Measurements from ENCODE around the gene LHX6. TPM values are rescaled to one million over a fixed set of nuclear protein-coding genes. Genes with fewer than 3 reads are reported as not detected.

LHX6 gene
- total RNA-seq, 1 experiment from 2014 or later: 0.69 TPM

DNA sequence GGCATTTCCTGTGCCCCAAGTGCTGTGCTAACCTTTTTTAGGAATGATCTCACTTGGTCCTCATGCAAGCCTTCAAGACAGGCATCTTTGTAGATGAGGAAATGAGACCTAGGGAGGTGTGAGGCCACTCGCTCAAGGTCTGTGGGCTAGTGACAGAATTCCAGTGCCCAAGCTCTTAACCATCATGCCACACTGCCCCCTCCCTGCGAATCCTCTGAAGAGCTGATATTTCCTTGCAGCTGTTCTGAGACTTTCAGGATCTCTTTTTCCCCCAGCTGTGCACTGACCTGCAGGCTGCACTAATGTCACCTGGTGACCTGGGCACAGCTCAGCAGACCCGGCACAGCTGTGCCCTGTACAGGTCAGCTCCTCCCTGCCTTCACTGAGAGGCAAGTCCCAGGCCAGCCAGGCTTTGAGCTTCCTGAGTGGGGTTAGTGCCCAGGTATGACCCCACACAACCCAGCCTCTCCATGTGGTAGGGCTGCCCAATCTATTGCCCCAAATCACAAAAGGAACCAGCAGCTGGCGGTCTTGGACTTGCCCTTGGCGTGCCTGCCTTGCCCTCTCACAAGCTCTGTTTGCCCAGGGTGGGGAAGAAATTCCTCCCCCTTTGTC, 36.4 kb downstream of the LHX6 start:
- DNase-seq (ENCODE audit: low read depth): no peak

GRCh38 chr9:122191584-122191983, 37.2 kb downstream of the LHX6 start:
- DNase-seq (ENCODE audit: low read depth): no peak

- DNase-seq (ENCODE audit: low read depth): peak; percentile 79
These were observed 38.0 kb downstream of the LHX6 start for GRCh38 chr9:122190597-122191381.

DNA sequence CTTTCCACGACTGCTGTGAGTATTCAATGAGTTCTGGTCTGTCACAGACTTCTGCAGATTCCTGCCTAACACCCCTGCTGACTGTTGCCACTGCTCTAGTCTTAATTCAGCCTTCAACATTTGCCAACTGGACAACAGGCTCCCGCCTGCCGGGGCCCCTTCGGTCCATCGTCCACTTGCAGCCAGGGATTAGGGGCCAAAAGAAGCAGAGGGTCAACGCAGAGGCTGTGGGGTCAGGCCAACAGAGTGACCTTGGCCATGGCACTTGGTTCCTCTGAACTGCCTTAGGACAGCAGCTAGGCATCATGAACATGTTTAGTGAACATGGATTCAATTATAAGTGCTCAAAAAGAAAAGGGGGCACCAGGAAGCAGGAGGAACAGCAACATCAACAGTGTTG, 40.4 kb downstream of the LHX6 start:
- DNase-seq (ENCODE audit: low read depth): no peak

DNA sequence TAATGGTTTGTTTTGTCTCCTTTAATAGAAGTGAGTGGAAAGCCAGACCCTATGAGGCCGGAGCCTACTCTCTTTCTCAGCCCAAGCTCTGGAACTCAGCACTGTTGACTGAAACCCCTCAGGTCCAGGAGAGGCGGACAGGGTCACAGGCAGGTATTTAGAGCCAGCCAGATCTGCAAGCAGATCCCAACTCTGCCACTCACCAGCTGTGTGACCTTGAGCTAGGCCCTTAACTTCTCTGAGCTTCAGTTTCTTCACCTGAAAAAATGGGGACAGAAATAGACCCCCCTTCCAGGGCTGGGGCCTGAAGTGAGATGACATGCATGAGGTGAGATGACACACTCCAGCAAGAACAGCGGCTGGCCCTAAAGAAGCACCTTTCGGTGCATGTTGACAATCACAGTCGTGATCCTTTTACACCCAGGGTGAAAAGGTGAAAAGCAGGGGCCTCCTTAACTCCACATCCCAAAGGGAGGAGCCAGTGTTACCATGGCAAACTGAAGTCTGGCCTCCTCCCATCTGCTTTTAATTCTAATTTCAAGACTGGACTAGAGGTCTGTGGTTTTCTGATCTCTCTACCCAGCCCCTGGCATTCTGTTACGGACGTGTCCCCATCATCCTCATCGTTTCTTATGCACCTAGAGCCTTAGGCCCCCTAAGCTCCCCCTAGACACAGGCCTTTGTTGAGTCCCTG, 41.8 kb downstream of the LHX6 start:
- no peak for DNase-seq (ENCODE audit: low read depth)

DNA sequence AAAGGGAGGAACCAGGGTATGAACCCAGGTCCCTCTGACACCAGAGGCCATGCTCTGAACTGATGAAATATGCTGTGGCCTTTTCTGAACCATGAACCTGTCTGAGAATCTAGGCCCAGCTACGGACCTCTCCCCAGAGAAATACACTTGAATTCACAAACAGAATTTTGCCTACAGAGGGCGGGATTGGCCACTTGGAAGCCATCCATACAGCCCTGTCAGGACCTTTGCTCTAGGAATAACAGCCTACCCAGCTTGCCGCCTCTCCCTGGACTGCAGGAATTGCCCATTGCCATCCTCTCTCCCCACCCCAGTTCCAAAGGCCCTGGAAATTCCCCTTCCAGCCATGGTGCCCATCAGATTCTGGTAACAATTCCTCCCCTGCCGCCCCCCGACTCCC, 42.5 kb downstream of the LHX6 start:
- no peak for DNase-seq (ENCODE audit: low read depth)

DNA sequence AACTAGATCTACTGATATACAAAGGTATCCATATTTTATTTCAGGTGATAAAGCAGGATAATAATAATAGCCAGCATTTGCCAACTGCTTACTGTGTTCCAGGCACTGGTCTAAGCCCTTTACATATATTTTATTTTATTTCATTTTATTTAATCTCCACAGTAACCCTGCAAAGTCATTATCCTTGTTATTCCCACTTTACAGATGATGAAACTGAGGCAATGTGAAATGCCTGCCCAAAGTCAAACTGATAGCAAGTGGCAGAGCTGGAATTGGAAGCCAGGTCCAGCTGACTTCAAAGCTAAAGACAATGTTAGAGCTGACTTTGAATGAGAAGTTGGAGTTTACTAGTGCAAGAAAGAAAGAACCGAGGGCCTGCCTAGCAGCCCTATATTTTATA, 44.2 kb downstream of the LHX6 start:
- no peak for DNase-seq (ENCODE audit: low read depth)

DNA sequence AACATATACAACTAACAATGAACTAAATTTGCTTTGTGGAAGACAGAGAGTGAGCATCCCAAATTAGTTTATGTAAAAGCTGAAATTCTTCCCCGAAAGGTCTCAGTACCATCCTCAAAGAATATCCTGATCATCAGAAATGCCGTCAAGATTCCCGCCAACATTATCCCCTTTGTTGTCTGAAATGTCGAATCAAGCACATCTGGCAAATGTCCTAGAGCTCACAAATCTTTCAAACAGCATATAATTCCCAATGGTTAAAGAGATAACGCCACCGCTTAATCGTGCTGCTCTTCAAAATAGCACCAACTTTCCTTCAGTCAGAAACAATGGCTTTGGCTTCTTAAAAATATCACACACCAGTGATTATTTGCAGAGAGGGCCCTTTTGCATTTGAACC, 45.3 kb downstream of the LHX6 start:
- DNase-seq (ENCODE audit: low read depth): no peak

DNA sequence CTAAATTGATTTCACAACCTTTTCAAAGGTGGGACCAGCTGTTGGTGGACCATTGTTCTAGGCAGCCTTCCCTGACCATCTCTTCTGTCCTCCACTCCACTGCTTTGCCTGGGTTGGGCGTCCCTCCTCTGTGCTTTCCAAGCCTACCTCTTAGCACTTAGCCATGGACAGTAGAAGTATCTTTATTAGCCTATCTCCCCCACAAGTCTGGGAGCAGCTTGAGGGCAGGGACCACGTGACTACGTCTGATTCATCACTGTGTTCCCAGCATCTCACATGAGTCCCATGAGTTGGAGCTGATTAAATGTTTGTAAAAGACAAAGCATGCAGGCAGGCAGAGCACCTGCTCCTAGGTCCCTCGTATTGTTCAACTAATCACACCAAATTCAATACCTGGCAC, 48.1 kb downstream of the LHX6 start:
- DNase-seq (ENCODE audit: low read depth): peak; percentile 93

GRCh38 chr9:122179690-122180074, 49.1 kb downstream of the LHX6 start:
- peak; percentile 79 for DNase-seq (ENCODE audit: low read depth)

GRCh38 chr9:122179054-122179689, 49.6 kb downstream of the LHX6 start:
- no peak for DNase-seq (ENCODE audit: low read depth)

GRCh38 chr9:122176916-122177315, 51.8 kb downstream of the LHX6 start:
- no peak for DNase-seq (ENCODE audit: low read depth)

DNA sequence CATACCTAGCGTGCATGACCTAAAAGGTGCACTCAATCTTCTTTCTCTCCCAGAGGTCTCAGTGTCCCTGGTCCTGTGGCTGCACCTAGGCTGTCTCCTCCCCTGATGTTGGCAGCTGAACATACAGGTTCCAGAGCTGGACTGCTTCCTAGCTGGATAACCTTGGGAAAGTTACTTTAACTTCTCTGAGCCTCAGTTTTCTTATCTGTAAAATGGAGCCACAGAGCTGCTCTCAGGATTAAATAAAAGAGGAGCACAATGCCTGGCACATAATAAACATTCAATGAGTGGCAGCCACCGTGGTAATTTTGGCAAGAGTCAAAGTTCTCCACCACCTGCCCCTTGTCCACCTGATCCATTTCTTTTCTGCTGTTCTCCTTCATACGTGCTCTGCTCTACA, 55.1 kb downstream of the LHX6 start:
- no peak for DNase-seq (ENCODE audit: low read depth)

GRCh38 chr9:122172131-122172530, 56.6 kb downstream of the LHX6 start:
- DNase-seq (ENCODE audit: low read depth): no peak

GRCh38 chr9:122168356-122168755, 60.4 kb downstream of the LHX6 start:
- DNase-seq (ENCODE audit: low read depth): no peak

GRCh38 chr9:122164286-122164685, 64.5 kb downstream of the LHX6 start:
- no peak for DNase-seq (ENCODE audit: low read depth)

GRCh38 chr9:122162415-122162814, 66.3 kb downstream of the LHX6 start:
- DNase-seq (ENCODE audit: low read depth): no peak

DNA sequence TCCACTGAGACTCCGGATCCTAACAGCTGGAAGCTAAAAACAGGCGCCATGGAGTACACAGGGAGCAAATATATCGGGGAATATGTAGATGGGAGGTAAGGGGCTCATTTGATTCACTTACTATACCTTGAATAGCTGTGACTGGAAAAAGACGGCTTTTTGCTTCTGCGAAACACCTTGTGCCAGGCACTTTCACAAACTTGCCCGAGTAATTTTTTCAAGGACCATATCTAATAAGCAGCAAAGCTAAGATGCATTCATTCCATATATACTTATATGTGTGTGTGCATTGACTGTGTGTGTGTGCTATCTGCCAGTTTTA, 68.9 kb downstream of the LHX6 start:
- no peak for DNase-seq (ENCODE audit: low read depth)

- peak; percentile 99 for DNase-seq (ENCODE audit: low read depth)
These were observed 69.5 kb downstream of the LHX6 start, which contains the start of the genes MORN5 and NDUFA8 for GRCh38 chr9:122159026-122159924. Gene MORN5, plus strand, starts transcription at chr9:122159908. Its CDS starts 65 bp downstream, at chr9:122159973. Gene NDUFA8, minus strand, starts transcription at chr9:122159779. Its CDS starts 102 bp downstream, at chr9:122159677.

DNA sequence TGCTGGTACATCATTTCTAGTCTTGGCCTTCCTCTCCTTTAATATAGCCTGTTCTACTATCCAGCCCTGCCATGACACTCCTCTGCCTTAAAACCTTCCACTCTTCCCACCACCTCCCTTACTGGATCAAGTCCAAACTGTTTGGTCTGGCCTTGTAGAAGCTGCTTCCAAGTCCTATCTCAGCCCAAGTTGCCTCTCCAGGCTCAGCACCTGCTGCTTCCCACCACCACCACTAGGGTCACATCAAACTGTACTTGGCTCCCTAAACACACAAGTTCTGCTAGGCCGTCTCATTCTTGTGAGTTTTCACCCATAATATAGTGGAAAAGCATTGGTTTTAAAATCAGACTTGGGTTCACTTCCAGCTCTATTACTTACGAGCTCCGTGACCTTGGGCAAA, 70.6 kb downstream of the LHX6 start:
- peak; percentile 49 for DNase-seq (ENCODE audit: low read depth)

GRCh38 chr9:122155796-122156195, 73.0 kb downstream of the LHX6 start:
- DNase-seq (ENCODE audit: low read depth): no peak

All from Daoy (cell line).